IMR-90 (cell line): Measurements from ENCODE around the gene COLGALT1. TPM values are rescaled to one million over a fixed set of nuclear protein-coding genes. Genes with fewer than 3 reads are reported as not detected.

Experiments
- ATAC-seq: fragments of 200-7000 bp; cut with Tn5 transposase; 2 replicates; pipeline ENCODE4 v1.9.1; 2020; ENCODE audit warnings: low read depth, mild to moderate bottlenecking, moderate library complexity
- BruUV-seq: library from RNA; stranded (reverse); fragments of 400-500 nt; replicated peaks from 2 replicates; lab custom pipeline; 2021; lab: Mats Ljungman, UMichigan
- CTCF ChIA-PET: fragments of 300-600 bp; formaldehyde crosslinking; extraction: SDS; loops from one replicate; lab custom pipeline; 2021; ENCODE audit warnings: antibody characterized with exemption; lab: Yijun Ruan, JAX
- POLR2A ChIA-PET: fragments of 300-600 bp; sonication (Branson Sonifier 250); formaldehyde crosslinking; loops from one replicate; lab custom pipeline; 2022; ENCODE audit warnings: antibody characterized with exemption; ENCODE audit not compliant: unreplicated experiment; lab: Charles Lee
- DNase-seq: peaks from one replicate; pipeline ENCODE4 v3.0.0; 2013
- H2AFZ ChIP-seq: replicated peaks from 2 replicates; pipeline ENCODE3; 2013; ENCODE audit warnings: low read length, mild to moderate bottlenecking; ENCODE audit not compliant: poor library complexity
- H2AK5ac ChIP-seq: 2 replicates; pipeline ENCODE4 v1.6.1; 2013; ENCODE audit warnings: low read depth, low read length, inconsistent platforms
- H2AK9ac ChIP-seq: replicated peaks from 2 replicates; pipeline ENCODE3; 2013; ENCODE audit warnings: mild to moderate bottlenecking, low read depth, low read length, moderate library complexity; ENCODE audit not compliant: poor library complexity
- H2BK120ac ChIP-seq: 2 replicates; pipeline ENCODE4 v1.6.1; 2013; ENCODE audit warnings: low read depth, low read length, inconsistent platforms
- H2BK15ac ChIP-seq: 3 replicates; pipeline ENCODE4 v1.6.1; 2013; ENCODE audit warnings: low read depth, low read length, inconsistent platforms
- H2BK20ac ChIP-seq: 2 replicates; pipeline ENCODE4 v1.6.1; 2013; ENCODE audit warnings: low read depth, mild to moderate bottlenecking, inconsistent platforms, low read length, moderate library complexity
- H2BK5ac ChIP-seq: 2 replicates; pipeline ENCODE4 v1.6.1; 2013; ENCODE audit warnings: mild to moderate bottlenecking, low read depth, low read length, inconsistent platforms; ENCODE audit not compliant: poor library complexity, severe bottlenecking
- H3K14ac ChIP-seq: replicated peaks from 2 replicates; pipeline ENCODE4 v1.6.1; 2013; ENCODE audit warnings: low read depth, low read length, inconsistent platforms
- H3K18ac ChIP-seq: 2 replicates; pipeline ENCODE4 v1.6.1; 2013; ENCODE audit warnings: low read depth, low read length, control low read depth
- H3K23ac ChIP-seq: 2 replicates; pipeline ENCODE4 v1.6.1; 2013; ENCODE audit warnings: low read depth, low read length, inconsistent platforms
- H3K27ac ChIP-seq: 2 replicates; pipeline ENCODE4 v1.5.1; 2013; ENCODE audit warnings: mild to moderate bottlenecking, control low read depth, low read length; ENCODE audit not compliant: insufficient read depth
- H3K27me3 ChIP-seq: 2 replicates; pipeline ENCODE4 v1.6.1; 2013; ENCODE audit warnings: low read length; ENCODE audit not compliant: control insufficient read depth, insufficient read depth
- H3K36me3 ChIP-seq: 2 replicates; pipeline ENCODE4 v1.6.1; 2013; ENCODE audit warnings: low read length, mixed read lengths; ENCODE audit not compliant: control insufficient read depth, insufficient read depth
- H3K4ac ChIP-seq: 2 replicates; pipeline ENCODE4 v1.6.1; 2013; ENCODE audit warnings: low read depth, low read length, inconsistent platforms
- H3K4me1 ChIP-seq: 2 replicates; pipeline ENCODE4 v1.6.1; 2013; ENCODE audit warnings: low read length, mixed read lengths; ENCODE audit not compliant: control insufficient read depth, insufficient read depth
- H3K4me2 ChIP-seq: 2 replicates; pipeline ENCODE4 v1.6.1; 2013; ENCODE audit warnings: low read depth, mild to moderate bottlenecking, control low read depth, low read length, moderate library complexity
- H3K4me3 ChIP-seq: 2 replicates; pipeline ENCODE4 v1.5.1; 2013; ENCODE audit warnings: low read depth, mild to moderate bottlenecking, control low read depth, low read length, moderate library complexity; ENCODE audit not compliant: insufficient read depth
- H3K56ac ChIP-seq: 2 replicates; pipeline ENCODE4 v1.6.1; 2013; ENCODE audit warnings: low read length, inconsistent platforms; ENCODE audit not compliant: insufficient read depth; ENCODE audit errors: extremely low read depth
- H3K79me1 ChIP-seq, 2 experiments: 2 replicates each; pipeline ENCODE4 v1.6.1; 2013; ENCODE audit warnings: low read length in 2 of 2, inconsistent platforms in 1 of 2, low read depth in 1 of 2
- H3K9ac ChIP-seq: 2 replicates; pipeline ENCODE4 v1.6.1; 2013; ENCODE audit warnings: low read depth, low read length, control low read depth
- H3K9me1 ChIP-seq: 2 replicates; pipeline ENCODE4 v1.6.1; 2013; ENCODE audit warnings: low read length, inconsistent platforms; ENCODE audit not compliant: insufficient read depth
- H3K9me3 ChIP-seq: 2 replicates; pipeline ENCODE4 v1.6.1; 2013; ENCODE audit warnings: low read length; ENCODE audit not compliant: control insufficient read depth, insufficient read depth
- H4K20me1 ChIP-seq: 2 replicates; pipeline ENCODE4 v1.6.1; 2013; ENCODE audit warnings: low read length, inconsistent platforms; ENCODE audit not compliant: insufficient read depth
- H4K5ac ChIP-seq: 2 replicates; pipeline ENCODE4 v1.6.1; 2013; ENCODE audit warnings: mild to moderate bottlenecking, low read depth, low read length, control low read depth
- H4K8ac ChIP-seq, 2 experiments: 2 replicates each; pipeline ENCODE4 v1.6.1; 2013; ENCODE audit warnings: low read depth in 2 of 2, low read length in 2 of 2, control low read depth in 1 of 2, inconsistent platforms in 1 of 2
- H4K91ac ChIP-seq: 2 replicates; pipeline ENCODE4 v1.6.1; 2013; ENCODE audit warnings: low read depth, low read length, inconsistent platforms; ENCODE audit not compliant: insufficient read depth
- BHLHE40 ChIP-seq: fragments of 150-350 bp; IDR thresholded peaks from 2 replicates; pipeline ENCODE4 v1.6.1; 2016; ENCODE audit warnings: mild to moderate bottlenecking, low read depth, low read length
- CEBPB ChIP-seq: IDR thresholded peaks from 2 replicates; pipeline ENCODE4 v1.6.1; 2012; ENCODE audit warnings: low read depth, low read length, improper control_type of control experiment
- CHD1 ChIP-seq: IDR thresholded peaks from 2 replicates; pipeline ENCODE4 v1.6.1; 2012; ENCODE audit warnings: low read depth, low read length, improper control_type of control experiment
- ELK1 ChIP-seq: fragments of 150-350 bp; IDR thresholded peaks from 2 replicates; pipeline ENCODE4 v1.6.1; 2016; ENCODE audit warnings: low read depth, mild to moderate bottlenecking, low read length, moderate library complexity, borderline replicate concordance
- FOS ChIP-seq: fragments of 150-350 bp; IDR thresholded peaks from 2 replicates; pipeline ENCODE4 v1.6.1; 2016; ENCODE audit warnings: low read depth, low read length
- MAFK ChIP-seq: IDR thresholded peaks from 2 replicates; pipeline ENCODE4 v1.6.1; 2012; ENCODE audit warnings: low read depth, low read length, improper control_type of control experiment
- MAZ ChIP-seq: IDR thresholded peaks from 2 replicates; pipeline ENCODE4 v1.6.1; 2012; ENCODE audit warnings: low read depth, mild to moderate bottlenecking, low read length, improper control_type of control experiment, moderate library complexity, borderline replicate concordance
- MXI1 ChIP-seq: IDR thresholded peaks from 2 replicates; pipeline ENCODE4 v1.6.1; 2012; ENCODE audit warnings: low read depth, mild to moderate bottlenecking, low read length, moderate library complexity, borderline replicate concordance
- NFE2L2 ChIP-seq: fragments of 150-350 bp; IDR thresholded peaks from 2 replicates; pipeline ENCODE4 v1.6.1; 2016; ENCODE audit warnings: low read depth, mild to moderate bottlenecking, low read length
- POLR2A ChIP-seq: IDR thresholded peaks from 2 replicates; pipeline ENCODE4 v1.6.1; 2012; ENCODE audit warnings: mild to moderate bottlenecking, low read depth, low read length
- RAD21 ChIP-seq: IDR thresholded peaks from 2 replicates; pipeline ENCODE4 v1.6.1; 2012; ENCODE audit warnings: low read length, improper control_type of control experiment
- RFX5 ChIP-seq: IDR thresholded peaks from 2 replicates; pipeline ENCODE4 v1.8.0; 2012; ENCODE audit warnings: low read depth, mild to moderate bottlenecking, low read length, moderate library complexity
- SMC3 ChIP-seq: fragments of 150-350 bp; IDR thresholded peaks from 2 replicates; pipeline ENCODE4 v1.6.1; 2016; ENCODE audit warnings: low read depth, mild to moderate bottlenecking, antibody characterized with exemption, low read length, moderate library complexity
- WGBS, 2 experiments: methylation state at CpG; one replicate each; pipeline versions ENCODE4 v1.1.5 to v1.1.7; 2013; ENCODE audit warnings: missing lambda C conversion rate in 2 of 2; ENCODE audit not compliant: insufficient read length in 1 of 2; ENCODE audit errors: extremely low coverage in 2 of 2; 5-methylcytosine and 5-hydroxymethylcytosine counted together
- dilution Hi-C: fragments of 300-500 bp; cut with HindIII; formaldehyde crosslinking; loops from one replicate; pipeline ENCODE4 v1.14.3; 2018; ENCODE audit warnings: low sequenced_read_pairs; ENCODE audit not compliant: unreplicated experiment
- in situ Hi-C: fragments of 300-500 bp; cut with MboI; formaldehyde crosslinking; loops from 3 replicates; pipeline ENCODE4 v1.14.3; 2019; ENCODE audit warnings: low sequenced_read_pairs, inconsistent platforms, mixed read lengths
- intact Hi-C: fragments of 100-400 bp; cut with micrococcal nuclease; formaldehyde crosslinking; loops from 2 replicates; pipeline ENCODE4 v1.10.0; 2022
- polyA plus RNA-seq, 3 experiments: library from polyadenylated mRNA; depleted of rRNA; stranded (reverse); fragments of >200 nt; gene quantifications; 2 replicates each; pipeline ENCODE4 v1.2.3, GENCODE V29; 2012; ENCODE audit warnings: low replicate concordance in 1 of 3
- total RNA-seq: library from RNA; depleted of rRNA; stranded (reverse); fragments of >200 nt; gene quantifications from 2 replicates; pipeline ENCODE4 v1.2.3, GENCODE V29; 2012
- TF ChIP-seq, protein P1 (sequence below): fragments of 150-350 bp; IDR thresholded peaks from 2 replicates; pipeline ENCODE4 v1.6.1; 2017; ENCODE audit warnings: mild to moderate bottlenecking, antibody characterized with exemption, low read length, low read depth
- TF ChIP-seq, protein P2 (sequence below): conservative IDR thresholded peaks from 2 replicates; pipeline ENCODE4 v1.5.1; 2012; ENCODE audit warnings: mild to moderate bottlenecking, low read depth, low read length, improper control_type of control experiment

COLGALT1 gene
- total and polyA plus RNA-seq, 2 of the 4 experiments (the other 2 are of a cell fraction): 77.1 to 117 TPM

DNA sequence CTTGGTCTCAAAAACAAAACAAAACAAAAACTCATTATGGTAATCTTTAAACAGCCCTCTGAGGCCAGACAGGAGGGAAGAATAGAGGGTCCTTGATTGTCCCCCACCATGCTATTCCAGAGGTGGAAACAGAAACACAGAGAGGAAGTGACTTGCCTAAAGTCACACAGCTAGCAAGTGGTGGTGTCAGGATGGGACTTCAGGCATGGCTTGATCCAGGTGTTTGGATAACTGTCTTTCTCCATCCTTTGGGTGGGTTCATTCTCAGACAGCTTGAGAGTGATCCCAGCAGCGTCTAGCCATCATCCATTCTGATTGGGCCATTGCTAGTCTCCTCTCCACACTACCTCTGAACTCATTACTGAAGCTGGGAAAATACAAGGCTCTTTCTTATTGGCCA lies 12.5 kb downstream of the COLGALT1 start:
- Histone ChIP-seq H3K4me2 (no peak overlapping the region), H2AK5ac (no peak overlapping the region), H2AFZ (no peak overlapping the region), H3K79me1 (peaks cover 10 to 26% of the 10 kb centered on the region in 2 experiments), H3K56ac (no peak overlapping the region), H4K8ac (no peak overlapping the region), H3K18ac (no peak overlapping the region), H3K4me3 (no peak overlapping the region), H2AK9ac (no peak overlapping the region), H3K23ac (no peak overlapping the region), H3K9me1 (no peaks in the 10 kb centered on the region), H3K27me3 (no peaks in the 10 kb centered on the region), H3K14ac (no peak overlapping the region), H4K91ac (no peak overlapping the region), H3K36me3 (peaks cover 51% of the 10 kb centered on the region), H3K9ac (no peak overlapping the region), H3K9me3 (no peaks in the 10 kb centered on the region), H3K27ac (no peak overlapping the region), H3K4me1 (peaks cover 5% of the 10 kb centered on the region), H4K5ac (no peak overlapping the region), H4K20me1 (peaks cover 7% of the 10 kb centered on the region), H2BK20ac (no peak overlapping the region), H2BK120ac (no peak overlapping the region), H2BK15ac (no peak overlapping the region), H2BK5ac (no peak overlapping the region), H3K4ac (no peak overlapping the region)
- dilution Hi-C loops (no loop called here), in situ Hi-C loops (no loop called here), intact Hi-C loops (no loop called here)
- ChIA-PET POLR2A (no interaction called here), CTCF (no interaction called here)
- DNase-seq (no peak), ATAC-seq (no peak)
- WGBS, 2 experiments: no CpG with 5 or more reads among the region's 1 CpG
- TF ChIP-seq POLR2A (no peak), CHD1 (no peak), MAZ (no peak), FOS (no peak), BHLHE40 (no peak), SMC3 (no peak), ELK1 (no peak), MXI1 (no peak), RFX5 (no peak), CEBPB (no peak), MAFK (no peak), NFE2L2 (no peak), RAD21 (no peak)
- TF ChIP-seq, protein P1, sequence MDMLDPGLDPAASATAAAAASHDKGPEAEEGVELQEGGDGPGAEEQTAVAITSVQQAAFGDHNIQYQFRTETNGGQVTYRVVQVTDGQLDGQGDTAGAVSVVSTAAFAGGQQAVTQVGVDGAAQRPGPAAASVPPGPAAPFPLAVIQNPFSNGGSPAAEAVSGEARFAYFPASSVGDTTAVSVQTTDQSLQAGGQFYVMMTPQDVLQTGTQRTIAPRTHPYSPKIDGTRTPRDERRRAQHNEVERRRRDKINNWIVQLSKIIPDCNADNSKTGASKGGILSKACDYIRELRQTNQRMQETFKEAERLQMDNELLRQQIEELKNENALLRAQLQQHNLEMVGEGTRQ: no peak
- TF ChIP-seq, protein P2, sequence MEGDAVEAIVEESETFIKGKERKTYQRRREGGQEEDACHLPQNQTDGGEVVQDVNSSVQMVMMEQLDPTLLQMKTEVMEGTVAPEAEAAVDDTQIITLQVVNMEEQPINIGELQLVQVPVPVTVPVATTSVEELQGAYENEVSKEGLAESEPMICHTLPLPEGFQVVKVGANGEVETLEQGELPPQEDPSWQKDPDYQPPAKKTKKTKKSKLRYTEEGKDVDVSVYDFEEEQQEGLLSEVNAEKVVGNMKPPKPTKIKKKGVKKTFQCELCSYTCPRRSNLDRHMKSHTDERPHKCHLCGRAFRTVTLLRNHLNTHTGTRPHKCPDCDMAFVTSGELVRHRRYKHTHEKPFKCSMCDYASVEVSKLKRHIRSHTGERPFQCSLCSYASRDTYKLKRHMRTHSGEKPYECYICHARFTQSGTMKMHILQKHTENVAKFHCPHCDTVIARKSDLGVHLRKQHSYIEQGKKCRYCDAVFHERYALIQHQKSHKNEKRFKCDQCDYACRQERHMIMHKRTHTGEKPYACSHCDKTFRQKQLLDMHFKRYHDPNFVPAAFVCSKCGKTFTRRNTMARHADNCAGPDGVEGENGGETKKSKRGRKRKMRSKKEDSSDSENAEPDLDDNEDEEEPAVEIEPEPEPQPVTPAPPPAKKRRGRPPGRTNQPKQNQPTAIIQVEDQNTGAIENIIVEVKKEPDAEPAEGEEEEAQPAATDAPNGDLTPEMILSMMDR: no peak
- BruUV-seq: no TSS peak
